ENCODE results near the gene GNG12.

The GNG12 gene

GRCh38 chr1:67860776-67861175 is 27.5 kb upstream of the GNG12 start:
- H3K4me1 ChIP-seq (ENCODE audit: insufficient read depth, low read length, poor library complexity, severe bottlenecking), result no peaks in the 10 kb centered on the region
- no peak overlapping the region for H3K9ac ChIP-seq (ENCODE audit: low read depth, low read length, poor library complexity, severe bottlenecking)
- no peaks in the 10 kb centered on the region for H3K79me2 ChIP-seq (ENCODE audit: insufficient read depth, low read length)
- H3F3A ChIP-seq (ENCODE audit: low read depth), result no peaks in the 10 kb centered on the region
- H3K27me3 ChIP-seq (ENCODE audit: insufficient read depth, low read length, poor library complexity, severe bottlenecking), result no peaks in the 10 kb centered on the region
- H4K20me1 ChIP-seq (ENCODE audit: insufficient read depth, low read length, poor library complexity, severe bottlenecking), result no peaks in the 10 kb centered on the region
- no peak overlapping the region for H3K4me3 ChIP-seq (ENCODE audit: low read length, poor library complexity, severe bottlenecking)
- no peak overlapping the region for H3K4me2 ChIP-seq (ENCODE audit: low read depth, low read length, poor library complexity, severe bottlenecking)
- H3K9me2 ChIP-seq (replicated peaks; ENCODE audit: low read depth, low read length), result no peaks in the 10 kb centered on the region
- no peaks in the 10 kb centered on the region for H3K9me3 ChIP-seq (ENCODE audit: insufficient read depth, low read depth, low read length)
- no peak overlapping the region for H2AFZ ChIP-seq (ENCODE audit: low read length)
- no peaks in the 10 kb centered on the region for H3K36me3 ChIP-seq (ENCODE audit: insufficient read depth, low read length)
- TF ChIP-seq CTCF (conservative IDR thresholded peaks at IDR 0.05; ENCODE audit: low read length) (no peak), EZH2phosphoT487 (IDR thresholded peaks at IDR 0.05; ENCODE audit: borderline replicate concordance) (no peak)

- Histone ChIP-seq H3F3A (ENCODE audit: low read depth) (no peaks in the 10 kb centered on the region), H3K9ac (ENCODE audit: low read depth, low read length, poor library complexity, severe bottlenecking) (no peak overlapping the region), H3K9me2 (replicated peaks; ENCODE audit: low read depth, low read length) (no peaks in the 10 kb centered on the region), H3K4me2 (ENCODE audit: low read depth, low read length, poor library complexity, severe bottlenecking) (no peak overlapping the region), H3K9me3 (ENCODE audit: insufficient read depth, low read depth, low read length) (no peaks in the 10 kb centered on the region), H3K27me3 (ENCODE audit: insufficient read depth, low read length, poor library complexity, severe bottlenecking) (no peaks in the 10 kb centered on the region), H3K36me3 (ENCODE audit: insufficient read depth, low read length) (no peaks in the 10 kb centered on the region), H2AFZ (ENCODE audit: low read length) (no peak overlapping the region), H3K4me1 (ENCODE audit: insufficient read depth, low read length, poor library complexity, severe bottlenecking) (no peaks in the 10 kb centered on the region), H4K20me1 (ENCODE audit: insufficient read depth, low read length, poor library complexity, severe bottlenecking) (no peaks in the 10 kb centered on the region), H3K4me3 (ENCODE audit: low read length, poor library complexity, severe bottlenecking) (no peak overlapping the region), H3K79me2 (ENCODE audit: insufficient read depth, low read length) (no peaks in the 10 kb centered on the region)
- TF ChIP-seq CTCF (conservative IDR thresholded peaks at IDR 0.05; ENCODE audit: low read length), result no peak
- TF ChIP-seq EZH2phosphoT487 (IDR thresholded peaks at IDR 0.05; ENCODE audit: borderline replicate concordance), result no peak
Measured at GRCh38 chr1:67856921-67857320, 23.7 kb upstream of the GNG12 start.

GRCh38 chr1:67855961-67856360 is 22.7 kb upstream of the GNG12 start:
- no peaks in the 10 kb centered on the region for H3K4me1 ChIP-seq (ENCODE audit: insufficient read depth, low read length, poor library complexity, severe bottlenecking)
- no peaks in the 10 kb centered on the region for H3K79me2 ChIP-seq (ENCODE audit: insufficient read depth, low read length)
- H3K9me3 ChIP-seq (ENCODE audit: insufficient read depth, low read depth, low read length), result no peaks in the 10 kb centered on the region
- no peak overlapping the region for H3K4me3 ChIP-seq (ENCODE audit: low read length, poor library complexity, severe bottlenecking)
- no peak overlapping the region for H3K4me2 ChIP-seq (ENCODE audit: low read depth, low read length, poor library complexity, severe bottlenecking)
- no peak overlapping the region for H3K9ac ChIP-seq (ENCODE audit: low read depth, low read length, poor library complexity, severe bottlenecking)
- no peaks in the 10 kb centered on the region for H4K20me1 ChIP-seq (ENCODE audit: insufficient read depth, low read length, poor library complexity, severe bottlenecking)
- H3F3A ChIP-seq (ENCODE audit: low read depth), result no peaks in the 10 kb centered on the region
- H3K36me3 ChIP-seq (ENCODE audit: insufficient read depth, low read length), result no peaks in the 10 kb centered on the region
- no peaks in the 10 kb centered on the region for H3K27me3 ChIP-seq (ENCODE audit: insufficient read depth, low read length, poor library complexity, severe bottlenecking)
- H3K9me2 ChIP-seq (replicated peaks; ENCODE audit: low read depth, low read length), result no peaks in the 10 kb centered on the region
- TF ChIP-seq EZH2phosphoT487 (IDR thresholded peaks at IDR 0.05; ENCODE audit: borderline replicate concordance), result no peak
- H2AFZ ChIP-seq (ENCODE audit: low read length), result no peak overlapping the region

- Histone ChIP-seq H3K79me2 (ENCODE audit: insufficient read depth, low read length) (no peaks in the 10 kb centered on the region), H4K20me1 (ENCODE audit: insufficient read depth, low read length, poor library complexity, severe bottlenecking) (no peaks in the 10 kb centered on the region), H2AFZ (ENCODE audit: low read length) (no peak overlapping the region), H3K9me2 (replicated peaks; ENCODE audit: low read depth, low read length) (no peaks in the 10 kb centered on the region), H3K36me3 (ENCODE audit: insufficient read depth, low read length) (no peaks in the 10 kb centered on the region), H3K4me3 (ENCODE audit: low read length, poor library complexity, severe bottlenecking) (no peak overlapping the region), H3K27me3 (ENCODE audit: insufficient read depth, low read length, poor library complexity, severe bottlenecking) (no peaks in the 10 kb centered on the region), H3K4me2 (ENCODE audit: low read depth, low read length, poor library complexity, severe bottlenecking) (no peak overlapping the region), H3K9me3 (ENCODE audit: insufficient read depth, low read depth, low read length) (no peaks in the 10 kb centered on the region), H3F3A (ENCODE audit: low read depth) (no peaks in the 10 kb centered on the region), H3K4me1 (ENCODE audit: insufficient read depth, low read length, poor library complexity, severe bottlenecking) (no peaks in the 10 kb centered on the region), H3K9ac (ENCODE audit: low read depth, low read length, poor library complexity, severe bottlenecking) (no peak overlapping the region)
- no peak for TF ChIP-seq CTCF (conservative IDR thresholded peaks at IDR 0.05; ENCODE audit: low read length)
- no peak for TF ChIP-seq EZH2phosphoT487 (IDR thresholded peaks at IDR 0.05; ENCODE audit: borderline replicate concordance)
Measured at GRCh38 chr1:67855444-67855843, 22.2 kb upstream of the GNG12 start.
